SK-N-SH treated with all-trans-retinoic acid at 6 μM for 48 hours (cell line): ENCODE data around the gene RREB1.

ENCODE experiments used
- ATAC-seq: fragments of 200-7000 bp; cut with Tn5 transposase; 3 replicates; pipeline ENCODE4 v1.9.1; 2020; ENCODE audit warnings: mild to moderate bottlenecking, moderate library complexity
- ARNTL ChIP-seq: fragments of 450-650 bp; formaldehyde crosslinking; IDR thresholded peaks from 2 replicates; pipeline ENCODE4 v1.5.0; 2020; ENCODE audit warnings: low read depth, mild to moderate bottlenecking, moderate library complexity, borderline replicate concordance
- BACH2 ChIP-seq: fragments of 250-450 bp; sonication (Bioruptor Pico); IDR thresholded peaks from 2 replicates; pipeline ENCODE4 v1.9.0; 2021; ENCODE audit warnings: mild to moderate bottlenecking, borderline replicate concordance
- CSDC2 ChIP-seq: fragments of 250-450 bp; sonication (Bioruptor Pico); IDR thresholded peaks from 2 replicates; pipeline ENCODE4 v1.5.0; 2020; ENCODE audit warnings: mild to moderate bottlenecking, moderate library complexity
- CSRNP3 ChIP-seq: fragments of 250-450 bp; sonication (Bioruptor Pico); IDR thresholded peaks from 2 replicates; pipeline ENCODE4 v1.5.1; 2021; ENCODE audit warnings: mild to moderate bottlenecking, moderate library complexity
- ESRRG ChIP-seq: fragments of 250-450 bp; sonication (Bioruptor Pico); IDR thresholded peaks from 2 replicates; pipeline ENCODE4 v1.6.1; 2021; ENCODE audit warnings: mild to moderate bottlenecking
- ISL1 ChIP-seq: fragments of 250-450 bp; sonication (Bioruptor Pico); IDR thresholded peaks from 2 replicates; pipeline ENCODE4 v2.1.2; 2022; ENCODE audit warnings: mild to moderate bottlenecking, moderate library complexity
- OSR1 ChIP-seq: fragments of 250-450 bp; sonication (Bioruptor Pico); IDR thresholded peaks from 2 replicates; pipeline ENCODE4 v1.8.0; 2022; ENCODE audit warnings: moderate library complexity, mild to moderate bottlenecking, inconsistent platforms
- POU6F1 ChIP-seq: fragments of 250-450 bp; sonication (Bioruptor Pico); IDR thresholded peaks from 2 replicates; pipeline ENCODE4 v1.8.0; 2021; ENCODE audit warnings: low read depth, mild to moderate bottlenecking, moderate library complexity, borderline replicate concordance
- RARB ChIP-seq: fragments of 250-450 bp; sonication (Bioruptor Pico); IDR thresholded peaks from 2 replicates; pipeline ENCODE4 v1.8.0; 2021; ENCODE audit warnings: mild to moderate bottlenecking, moderate library complexity
- SNAI2 ChIP-seq: fragments of 250-450 bp; sonication (Bioruptor Pico); IDR thresholded peaks from 2 replicates; pipeline ENCODE4 v1.5.0; 2020; ENCODE audit warnings: mild to moderate bottlenecking, moderate library complexity
- TOX ChIP-seq: fragments of 250-450 bp; sonication (Bioruptor Pico); IDR thresholded peaks from 2 replicates; pipeline ENCODE4 v1.8.0; 2021; ENCODE audit warnings: mild to moderate bottlenecking, moderate library complexity, borderline replicate concordance
- TSHZ2 ChIP-seq: fragments of 250-450 bp; sonication (Bioruptor Pico); IDR thresholded peaks from 2 replicates; pipeline ENCODE4 v1.5.0; 2020; ENCODE audit warnings: mild to moderate bottlenecking, moderate library complexity
- ZC3H10 ChIP-seq: fragments of 250-450 bp; sonication (Bioruptor Pico); IDR thresholded peaks from 2 replicates; pipeline ENCODE4 v1.5.1; 2021; ENCODE audit warnings: mild to moderate bottlenecking, moderate library complexity
- ZFP3 ChIP-seq: fragments of 250-450 bp; sonication (Bioruptor Pico); IDR thresholded peaks from 2 replicates; pipeline ENCODE4 v1.5.0; 2020; ENCODE audit warnings: mild to moderate bottlenecking, moderate library complexity
- ZFP30 ChIP-seq: fragments of 450-650 bp; formaldehyde crosslinking; IDR thresholded peaks from 2 replicates; pipeline ENCODE4 v1.5.0; 2022; ENCODE audit warnings: mild to moderate bottlenecking, moderate library complexity
- ZNF565 ChIP-seq: fragments of 450-650 bp; formaldehyde crosslinking; conservative IDR thresholded peaks from 2 replicates; pipeline ENCODE4 v1.5.0; 2020; ENCODE audit warnings: low read depth, mild to moderate bottlenecking, moderate library complexity
- ZNF70 ChIP-seq: fragments of 450-650 bp; formaldehyde crosslinking; IDR thresholded peaks from 2 replicates; pipeline ENCODE4 v1.5.0; 2020; ENCODE audit warnings: mild to moderate bottlenecking, moderate library complexity
- ZNF8 ChIP-seq: fragments of 450-650 bp; formaldehyde crosslinking; IDR thresholded peaks from 2 replicates; pipeline ENCODE4 v1.5.0; 2020; ENCODE audit warnings: mild to moderate bottlenecking, moderate library complexity
- TF ChIP-seq, protein P1 (sequence below): fragments of 250-450 bp; sonication (Bioruptor Pico); IDR thresholded peaks from 2 replicates; pipeline ENCODE4 v1.5.1; 2020; ENCODE audit warnings: low read depth, mild to moderate bottlenecking, moderate library complexity
- TF ChIP-seq, protein P2 (sequence below): fragments of 250-450 bp; sonication (Bioruptor Pico); IDR thresholded peaks from 2 replicates; pipeline ENCODE4 v1.8.0; 2020; ENCODE audit warnings: mild to moderate bottlenecking, moderate library complexity, borderline replicate concordance

RREB1 gene

GRCh38 chr6:7238526-7238899 is 130.8 kb downstream of the RREB1 start:
- ATAC-seq, result no peak
- no peak for TF ChIP-seq ZNF8 (CRISPR knock-in tag)
- TF ChIP-seq CSDC2 (CRISPR knock-in tag), result no peak
- no peak for TF ChIP-seq ZC3H10 (CRISPR knock-in tag)
- no peak for TF ChIP-seq ZNF565 (CRISPR knock-in tag)
- no peak for TF ChIP-seq ESRRG
- TF ChIP-seq ISL1 (CRISPR knock-in tag), result no peak
- TF ChIP-seq, protein P1, sequence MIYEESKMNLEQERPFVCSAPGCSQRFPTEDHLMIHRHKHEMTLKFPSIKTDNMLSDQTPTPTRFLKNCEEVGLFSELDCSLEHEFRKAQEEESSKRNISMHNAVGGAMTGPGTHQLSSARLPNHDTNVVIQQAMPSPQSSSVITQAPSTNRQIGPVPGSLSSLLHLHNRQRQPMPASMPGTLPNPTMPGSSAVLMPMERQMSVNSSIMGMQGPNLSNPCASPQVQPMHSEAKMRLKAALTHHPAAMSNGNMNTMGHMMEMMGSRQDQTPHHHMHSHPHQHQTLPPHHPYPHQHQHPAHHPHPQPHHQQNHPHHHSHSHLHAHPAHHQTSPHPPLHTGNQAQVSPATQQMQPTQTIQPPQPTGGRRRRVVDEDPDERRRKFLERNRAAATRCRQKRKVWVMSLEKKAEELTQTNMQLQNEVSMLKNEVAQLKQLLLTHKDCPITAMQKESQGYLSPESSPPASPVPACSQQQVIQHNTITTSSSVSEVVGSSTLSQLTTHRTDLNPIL (CRISPR knock-in tag), result no peak
- TF ChIP-seq TOX (CRISPR knock-in tag), result no peak
- no peak for TF ChIP-seq ARNTL
- TF ChIP-seq, protein P2, sequence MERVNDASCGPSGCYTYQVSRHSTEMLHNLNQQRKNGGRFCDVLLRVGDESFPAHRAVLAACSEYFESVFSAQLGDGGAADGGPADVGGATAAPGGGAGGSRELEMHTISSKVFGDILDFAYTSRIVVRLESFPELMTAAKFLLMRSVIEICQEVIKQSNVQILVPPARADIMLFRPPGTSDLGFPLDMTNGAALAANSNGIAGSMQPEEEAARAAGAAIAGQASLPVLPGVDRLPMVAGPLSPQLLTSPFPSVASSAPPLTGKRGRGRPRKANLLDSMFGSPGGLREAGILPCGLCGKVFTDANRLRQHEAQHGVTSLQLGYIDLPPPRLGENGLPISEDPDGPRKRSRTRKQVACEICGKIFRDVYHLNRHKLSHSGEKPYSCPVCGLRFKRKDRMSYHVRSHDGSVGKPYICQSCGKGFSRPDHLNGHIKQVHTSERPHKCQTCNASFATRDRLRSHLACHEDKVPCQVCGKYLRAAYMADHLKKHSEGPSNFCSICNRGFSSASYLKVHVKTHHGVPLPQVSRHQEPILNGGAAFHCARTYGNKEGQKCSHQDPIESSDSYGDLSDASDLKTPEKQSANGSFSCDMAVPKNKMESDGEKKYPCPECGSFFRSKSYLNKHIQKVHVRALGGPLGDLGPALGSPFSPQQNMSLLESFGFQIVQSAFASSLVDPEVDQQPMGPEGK, result no peak
- no peak for TF ChIP-seq RARB (CRISPR knock-in tag)
- no peak for TF ChIP-seq ZFP3

GRCh38 chr6:7238900-7239589 is 131.3 kb downstream of the RREB1 start:
- peak; percentile 87 for ATAC-seq
- no peak for TF ChIP-seq CSRNP3
- no peak for TF ChIP-seq TOX (CRISPR knock-in tag)
- TF ChIP-seq, protein P2, result no peak
- no peak for TF ChIP-seq OSR1 (CRISPR knock-in tag)

DNA sequence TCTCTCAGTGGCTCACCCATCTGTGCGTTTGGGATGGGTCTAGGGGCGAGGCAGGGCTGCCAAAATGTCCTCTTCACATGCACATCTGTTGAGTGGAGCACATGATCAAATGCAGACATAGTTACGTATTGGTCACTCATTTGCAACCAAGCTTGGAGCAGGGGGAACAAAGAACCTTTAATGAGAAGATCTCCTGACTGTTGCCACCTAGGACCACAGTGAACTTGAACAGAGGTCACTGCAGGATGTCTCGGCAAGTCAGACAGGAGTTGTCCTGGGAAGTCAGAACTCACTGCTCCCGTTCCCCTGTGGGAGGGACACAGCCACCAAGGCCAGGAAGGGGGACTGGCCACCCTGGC is 131.8 kb downstream of the RREB1 start:
- no peak for ATAC-seq

More for the DNA sequence above, 131.8 kb downstream of the RREB1 start:
- TF ChIP-seq TOX (CRISPR knock-in tag), result no peak
- TF ChIP-seq TSHZ2 (CRISPR knock-in tag), result no peak
- TF ChIP-seq ZFP30, result no peak
- no peak for TF ChIP-seq CSRNP3
- no peak for TF ChIP-seq POU6F1 (CRISPR knock-in tag)
- no peak for TF ChIP-seq CSDC2 (CRISPR knock-in tag)
- no peak for TF ChIP-seq ZC3H10 (CRISPR knock-in tag)
- no peak for TF ChIP-seq ARNTL
- TF ChIP-seq SNAI2 (CRISPR knock-in tag), result no peak
- TF ChIP-seq ZNF8 (CRISPR knock-in tag), result no peak
- no peak for TF ChIP-seq BACH2 (CRISPR knock-in tag)
- TF ChIP-seq ZNF70, result no peak
- TF ChIP-seq, protein P2, result no peak
